MM.1S (cell line): ENCODE results near the gene TCF15.

ENCODE experiments used
- EZH2 ChIP-seq: fragments of 300-600 bp; sonication (generic); optimal IDR thresholded peaks from 2 replicates; pipeline ENCODE3; 2017; ENCODE audit warnings: low read depth, mild to moderate bottlenecking, antibody characterized with exemption, low read length, mixed read lengths
- TF ChIP-seq, protein P1 (sequence below): fragments of 300-600 bp; sonication (generic); IDR thresholded peaks from 2 replicates; pipeline ENCODE4 v1.5.1; 2016; ENCODE audit warnings: antibody characterized with exemption, low read length, mixed read lengths

DNA sequence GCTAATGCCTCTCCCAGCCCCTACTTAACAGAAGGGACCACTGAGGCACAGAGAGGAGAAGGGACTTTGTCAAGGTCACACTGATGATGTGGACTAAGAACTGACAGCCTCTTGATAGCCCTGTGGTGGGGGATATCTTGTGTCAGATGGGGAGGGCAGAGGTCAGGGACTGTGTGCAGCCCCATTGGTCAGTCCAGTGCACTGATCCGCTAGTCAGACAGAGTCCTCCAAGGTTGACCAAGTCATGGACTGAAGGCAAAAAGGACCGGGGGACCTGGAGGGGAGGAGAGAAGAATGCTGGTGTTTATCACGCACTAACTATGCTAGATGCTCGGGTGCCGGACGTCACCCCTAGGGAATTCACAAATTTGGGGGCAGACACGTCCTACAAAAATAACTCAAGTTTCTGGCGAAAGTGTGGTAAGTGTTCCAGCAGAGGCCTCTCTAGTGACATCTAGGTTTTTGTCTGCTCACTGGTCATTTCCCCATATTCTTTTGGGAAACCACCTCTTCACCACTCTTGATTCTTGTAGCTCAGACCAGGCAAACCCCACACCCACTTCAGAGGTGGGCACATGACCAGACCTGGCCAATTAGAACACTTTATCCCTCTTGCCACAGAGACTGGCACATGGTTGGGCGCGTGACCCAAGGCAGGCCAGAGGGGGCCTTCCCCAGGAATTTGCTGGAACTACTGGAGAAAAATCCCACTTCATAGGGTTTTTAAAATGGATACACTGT lies 21.0 kb downstream of the TCF15 start:
- TF ChIP-seq, protein P1, sequence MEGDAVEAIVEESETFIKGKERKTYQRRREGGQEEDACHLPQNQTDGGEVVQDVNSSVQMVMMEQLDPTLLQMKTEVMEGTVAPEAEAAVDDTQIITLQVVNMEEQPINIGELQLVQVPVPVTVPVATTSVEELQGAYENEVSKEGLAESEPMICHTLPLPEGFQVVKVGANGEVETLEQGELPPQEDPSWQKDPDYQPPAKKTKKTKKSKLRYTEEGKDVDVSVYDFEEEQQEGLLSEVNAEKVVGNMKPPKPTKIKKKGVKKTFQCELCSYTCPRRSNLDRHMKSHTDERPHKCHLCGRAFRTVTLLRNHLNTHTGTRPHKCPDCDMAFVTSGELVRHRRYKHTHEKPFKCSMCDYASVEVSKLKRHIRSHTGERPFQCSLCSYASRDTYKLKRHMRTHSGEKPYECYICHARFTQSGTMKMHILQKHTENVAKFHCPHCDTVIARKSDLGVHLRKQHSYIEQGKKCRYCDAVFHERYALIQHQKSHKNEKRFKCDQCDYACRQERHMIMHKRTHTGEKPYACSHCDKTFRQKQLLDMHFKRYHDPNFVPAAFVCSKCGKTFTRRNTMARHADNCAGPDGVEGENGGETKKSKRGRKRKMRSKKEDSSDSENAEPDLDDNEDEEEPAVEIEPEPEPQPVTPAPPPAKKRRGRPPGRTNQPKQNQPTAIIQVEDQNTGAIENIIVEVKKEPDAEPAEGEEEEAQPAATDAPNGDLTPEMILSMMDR = no peak
- TF ChIP-seq EZH2 = no peak
